Measurements from ENCODE around the gene INPPL1. TPM values are rescaled to one million over a fixed set of nuclear protein-coding genes. Genes with fewer than 3 reads are reported as not detected.

INPPL1 gene
- total RNA-seq, 1 experiment from 2014 or later: 214 TPM

- WGBS (ENCODE audit: extremely low coverage, insufficient read length, low lambda C conversion rate): no CpG with 5 or more reads among the region's 24 CpGs
These were observed 26.3 kb downstream of the INPPL1 start for GRCh38 chr11:72250661-72251464.

More at GRCh38 chr11:72250661-72251464, 26.3 kb downstream of the INPPL1 start:
- no peak overlapping the region for H2BK12ac ChIP-seq (ENCODE audit: insufficient read length, low read depth, low read length)
- H3K14ac ChIP-seq (ENCODE audit: insufficient read depth, low read length): no peak overlapping the region; the same call in 1 of the 2 replicates
- no peak overlapping the region for H3K23ac ChIP-seq (ENCODE audit: insufficient read length, low read depth, low read length)
- H3T11ph ChIP-seq (ENCODE audit: low read length): no peak overlapping the region
- Mint-ChIP-seq H3K36me3 (ENCODE audit: insufficient read depth in 1 of 3, low read depth in 3 of 3) (peaks cover 0 to 9% (median 0%) of the 10 kb centered on the region in 3 experiments; a peak in 2 of 7 replicates), H3K4me3 (peak overlapping the region in 1 of 2 experiments; percentile 50; a peak in 1 of 5 replicates), H3K27ac (no peak overlapping the region), H3K4me1 (peaks cover 4% of the 10 kb centered on the region in 2 experiments), H3K9me3 (peaks cover 4 to 18% of the 10 kb centered on the region in 2 experiments; a peak in 4 of 5 replicates), H3K27me3 (ENCODE audit: low read depth) (peaks cover 42% of the 10 kb centered on the region)
- TF ChIP-seq, protein P1, sequence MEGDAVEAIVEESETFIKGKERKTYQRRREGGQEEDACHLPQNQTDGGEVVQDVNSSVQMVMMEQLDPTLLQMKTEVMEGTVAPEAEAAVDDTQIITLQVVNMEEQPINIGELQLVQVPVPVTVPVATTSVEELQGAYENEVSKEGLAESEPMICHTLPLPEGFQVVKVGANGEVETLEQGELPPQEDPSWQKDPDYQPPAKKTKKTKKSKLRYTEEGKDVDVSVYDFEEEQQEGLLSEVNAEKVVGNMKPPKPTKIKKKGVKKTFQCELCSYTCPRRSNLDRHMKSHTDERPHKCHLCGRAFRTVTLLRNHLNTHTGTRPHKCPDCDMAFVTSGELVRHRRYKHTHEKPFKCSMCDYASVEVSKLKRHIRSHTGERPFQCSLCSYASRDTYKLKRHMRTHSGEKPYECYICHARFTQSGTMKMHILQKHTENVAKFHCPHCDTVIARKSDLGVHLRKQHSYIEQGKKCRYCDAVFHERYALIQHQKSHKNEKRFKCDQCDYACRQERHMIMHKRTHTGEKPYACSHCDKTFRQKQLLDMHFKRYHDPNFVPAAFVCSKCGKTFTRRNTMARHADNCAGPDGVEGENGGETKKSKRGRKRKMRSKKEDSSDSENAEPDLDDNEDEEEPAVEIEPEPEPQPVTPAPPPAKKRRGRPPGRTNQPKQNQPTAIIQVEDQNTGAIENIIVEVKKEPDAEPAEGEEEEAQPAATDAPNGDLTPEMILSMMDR (conservative IDR thresholded peaks at IDR 0.05): no peak
- H3K9me3 ChIP-seq (ENCODE audit: control insufficient read depth, low read depth, low read length): no peaks in the 10 kb centered on the region
- DNase-seq: no peak
- peaks cover 6% of the 10 kb centered on the region; the same call in 1 of the 2 replicates for H3K4me1 ChIP-seq (ENCODE audit: insufficient read depth, low read length)
- H4K5ac ChIP-seq (ENCODE audit: insufficient read length, low read depth, low read length): no peak overlapping the region
- H3K23me2 ChIP-seq (ENCODE audit: insufficient read length, low read depth, low read length, poor library complexity, severe bottlenecking): no peaks in the 10 kb centered on the region
- H3K27me3 ChIP-seq (ENCODE audit: insufficient read depth, low read length): peaks cover 22% of the 10 kb centered on the region; the same call in 1 of the 2 replicates
- no peak overlapping the region for H2BK15ac ChIP-seq (ENCODE audit: low read depth, low read length)
- H2BK120ac ChIP-seq (ENCODE audit: low read depth, low read length, poor library complexity, severe bottlenecking): no peak overlapping the region
- H3K9ac ChIP-seq (ENCODE audit: extremely low read depth, insufficient read length, low read length): no peak overlapping the region
- H3K4me2 ChIP-seq (ENCODE audit: insufficient read depth, insufficient read length, low read length): no peak overlapping the region
- no peak overlapping the region for H2AFZ ChIP-seq (ENCODE audit: low read length)
- no peak overlapping the region for H3K27ac ChIP-seq (ENCODE audit: insufficient read length, low read depth, low read length)
- no peak overlapping the region for H2AK5ac ChIP-seq (ENCODE audit: insufficient read length, low read length)
- no peak overlapping the region for H3K56ac ChIP-seq (ENCODE audit: insufficient read length, low read depth, low read length)
- no peaks in the 10 kb centered on the region for H4K20me1 ChIP-seq (ENCODE audit: control insufficient read depth, insufficient read depth, insufficient read length)
- H4K91ac ChIP-seq (ENCODE audit: insufficient read length, low read depth, low read length): no peak overlapping the region
- H3K79me1 ChIP-seq (ENCODE audit: insufficient read depth, low read depth, low read length, poor library complexity, severe bottlenecking): no peaks in the 10 kb centered on the region
- no peak overlapping the region for H2BK20ac ChIP-seq (ENCODE audit: low read depth, low read length, poor library complexity, severe bottlenecking)
- H2BK5ac ChIP-seq (ENCODE audit: insufficient read length, low read length): no peak overlapping the region
- H3K79me2 ChIP-seq (ENCODE audit: insufficient read depth, low read length): no peaks in the 10 kb centered on the region
- no peak overlapping the region for H3K18ac ChIP-seq (ENCODE audit: insufficient read length, low read depth, low read length)
- H4K8ac ChIP-seq (replicated peaks; ENCODE audit: insufficient read length, low read depth, low read length): no peak overlapping the region
- H3K4ac ChIP-seq (ENCODE audit: low read depth, low read length): no peak overlapping the region
